GM19025 (cell line): Measurements from ENCODE around the gene ANO2.

Experiments
- ATAC-seq: cut with Tn5 transposase; IDR thresholded peaks from one replicate; pipeline ENCODE4 v1.9.1; 2021; ENCODE audit warnings: mild to moderate bottlenecking, low read depth, moderate library complexity; ENCODE audit not compliant: unreplicated experiment

ANO2 gene

GRCh38 chr12:5745251-5745888, 199.7 kb downstream of the ANO2 start:
- ATAC-seq: no peak

GRCh38 chr12:5742258-5742657, 202.8 kb downstream of the ANO2 start:
- no peak for ATAC-seq

GRCh38 chr12:5739917-5740316, 205.1 kb downstream of the ANO2 start:
- ATAC-seq: no peak

- no peak for ATAC-seq
Measured at GRCh38 chr12:5737778-5738177, 207.3 kb downstream of the ANO2 start.

GRCh38 chr12:5736527-5736926, 208.5 kb downstream of the ANO2 start:
- ATAC-seq: no peak

- ATAC-seq: no peak
Measured at GRCh38 chr12:5736016-5736415, 209.0 kb downstream of the ANO2 start.

GRCh38 chr12:5733916-5734315, 211.1 kb downstream of the ANO2 start:
- no peak for ATAC-seq

- no peak for ATAC-seq
Measured at GRCh38 chr12:5733136-5733755, 211.8 kb downstream of the ANO2 start.

- no peak for ATAC-seq
Measured at GRCh38 chr12:5730962-5731361, 214.1 kb downstream of the ANO2 start.

GRCh38 chr12:5723711-5724252, 221.3 kb downstream of the ANO2 start:
- no peak for ATAC-seq

- ATAC-seq: no peak
Measured at GRCh38 chr12:5723071-5723470, 222.0 kb downstream of the ANO2 start.

- ATAC-seq: no peak
Measured at GRCh38 chr12:5720381-5721005, 224.6 kb downstream of the ANO2 start.

- no peak for ATAC-seq
Measured at GRCh38 chr12:5718680-5719079, 226.4 kb downstream of the ANO2 start.

- no peak for ATAC-seq
Measured at GRCh38 chr12:5718073-5718472, 227.0 kb downstream of the ANO2 start.

GRCh38 chr12:5716976-5717375, 228.1 kb downstream of the ANO2 start:
- no peak for ATAC-seq

- ATAC-seq: no peak
Measured at GRCh38 chr12:5716201-5716600, 228.9 kb downstream of the ANO2 start.

GRCh38 chr12:5715021-5715420, 230.0 kb downstream of the ANO2 start:
- ATAC-seq: no peak

GRCh38 chr12:5713599-5714081, 231.4 kb downstream of the ANO2 start:
- no peak for ATAC-seq

GRCh38 chr12:5710260-5710878, 234.7 kb downstream of the ANO2 start:
- no peak for ATAC-seq

- no peak for ATAC-seq
Measured at GRCh38 chr12:5708371-5708770, 236.7 kb downstream of the ANO2 start.

GRCh38 chr12:5706247-5706646, 238.8 kb downstream of the ANO2 start:
- no peak for ATAC-seq
